Measurements from ENCODE around the gene VWA8. TPM values are rescaled to one million over a fixed set of nuclear protein-coding genes. Genes with fewer than 3 reads are reported as not detected.

The VWA8 gene
- total and polyA plus RNA-seq, 4 donors: 4.7 to 26.3 (median 11.9) TPM

GRCh38 chr13:41934120-41934519 is 26.8 kb downstream of the VWA8 start:
- DNase-seq (no peak), ATAC-seq (ENCODE audit: insufficient read depth, low FRiP score) (no peak)
- Histone ChIP-seq H3K4me1 (ENCODE audit: control insufficient read depth in 5 of 5, insufficient read depth in 5 of 5, low read length in 5 of 5) (peaks cover 0 to 3% (median 0%) of the 10 kb centered on the region in 5 donors), H3K27me3 (ENCODE audit: control insufficient read depth in 3 of 3, insufficient read depth in 3 of 3, low read length in 2 of 3) (no peaks in the 10 kb centered on the region), H3K4me3 (no peak overlapping the region), H3K9ac (ENCODE audit: insufficient read depth in 1 of 2, low read length in 2 of 2) (no peak overlapping the region), H3K27ac (ENCODE audit: low read depth in 1 of 2, low read length in 1 of 2) (no peak overlapping the region), H3K36me3 (ENCODE audit: control insufficient read depth in 4 of 4, insufficient read depth in 4 of 4, low read length in 4 of 4) (peaks cover 0 to 8% (median under 1%) of the 10 kb centered on the region in 4 donors), H3K9me3 (ENCODE audit: control insufficient read depth in 4 of 4, insufficient read depth in 3 of 4, low read length in 3 of 4) (no peaks in the 10 kb centered on the region)
- WGBS, 2 donors: 97 to 98% methylated on average over 1 of the region's 1 CpG
- no peak for TF ChIP-seq CTCF (IDR thresholded peaks at IDR 0.05; ENCODE audit: control extremely low read depth, extremely low read depth)

- WGBS, 2 donors: 98 to 100% methylated on average over 1 of the region's 1 CpG
- no peak for TF ChIP-seq CTCF (IDR thresholded peaks at IDR 0.05; ENCODE audit: control extremely low read depth, extremely low read depth)
Measured at GRCh38 chr13:41931337-41931736, 29.6 kb downstream of the VWA8 start.

GRCh38 chr13:41930154-41930553 is 30.8 kb downstream of the VWA8 start:
- no peak for TF ChIP-seq CTCF (IDR thresholded peaks at IDR 0.05; ENCODE audit: control extremely low read depth, extremely low read depth)
- Histone ChIP-seq H3K4me3 (no peak overlapping the region), H3K9ac (ENCODE audit: insufficient read depth in 1 of 2, low read length in 2 of 2) (no peak overlapping the region), H3K27ac (ENCODE audit: low read depth in 1 of 2, low read length in 1 of 2) (no peak overlapping the region), H3K4me1 (ENCODE audit: control insufficient read depth in 5 of 5, insufficient read depth in 5 of 5, low read length in 5 of 5) (peaks cover 0 to 2% (median 0%) of the 10 kb centered on the region in 5 donors), H3K9me3 (ENCODE audit: control insufficient read depth in 4 of 4, insufficient read depth in 3 of 4, low read length in 3 of 4) (peaks cover 0 to 11% (median 1%) of the 10 kb centered on the region in 4 donors), H3K27me3 (ENCODE audit: control insufficient read depth in 3 of 3, insufficient read depth in 3 of 3, low read length in 2 of 3) (no peaks in the 10 kb centered on the region), H3K36me3 (ENCODE audit: control insufficient read depth in 4 of 4, insufficient read depth in 4 of 4, low read length in 4 of 4) (peaks cover 0 to 22% (median 2%) of the 10 kb centered on the region in 4 donors)
- WGBS, 2 donors: 98 to 99% methylated on average over 5 of the region's 5 CpGs
- DNase-seq: no peak
- no peak for ATAC-seq (ENCODE audit: insufficient read depth, low FRiP score)

More at GRCh38 chr13:41931337-41931736, 29.6 kb downstream of the VWA8 start:
- H3K9ac ChIP-seq (ENCODE audit: insufficient read depth in 1 of 2, low read length in 2 of 2): no peak overlapping the region
- H3K4me1 ChIP-seq (ENCODE audit: control insufficient read depth in 5 of 5, insufficient read depth in 5 of 5, low read length in 5 of 5): peaks cover 0 to 2% (median 0%) of the 10 kb centered on the region in 5 donors
- no peak overlapping the region for H3K4me3 ChIP-seq
- no peak overlapping the region for H3K27ac ChIP-seq (ENCODE audit: low read depth in 1 of 2, low read length in 1 of 2)
- peaks cover 0 to 3% (median 0%) of the 10 kb centered on the region in 4 donors for H3K9me3 ChIP-seq (ENCODE audit: control insufficient read depth in 4 of 4, insufficient read depth in 3 of 4, low read length in 3 of 4)
- H3K27me3 ChIP-seq (ENCODE audit: control insufficient read depth in 3 of 3, insufficient read depth in 3 of 3, low read length in 2 of 3): no peaks in the 10 kb centered on the region
- peaks cover 0 to 13% (median under 1%) of the 10 kb centered on the region in 4 donors for H3K36me3 ChIP-seq (ENCODE audit: control insufficient read depth in 4 of 4, insufficient read depth in 4 of 4, low read length in 4 of 4)
- ATAC-seq (ENCODE audit: insufficient read depth, low FRiP score) (no peak), DNase-seq (no peak)

DNA sequence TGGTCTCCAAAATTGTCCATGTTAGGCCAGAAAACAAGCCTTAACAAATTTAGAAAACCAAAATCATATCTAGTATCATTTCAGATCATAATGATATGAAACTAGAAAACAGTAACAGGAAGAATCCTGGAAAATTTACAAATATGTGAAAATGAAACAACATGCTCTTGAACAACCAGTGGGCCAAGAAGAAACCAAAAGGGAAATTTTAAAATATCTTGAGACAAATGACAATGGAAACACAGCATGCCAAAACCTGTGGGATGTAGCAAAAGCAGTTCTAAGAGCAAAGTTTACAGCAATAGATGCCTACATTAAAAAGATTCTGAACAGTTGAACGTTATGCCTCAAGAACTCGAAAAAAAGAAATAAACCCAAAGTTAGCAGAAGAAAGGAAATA is 32.6 kb downstream of the VWA8 start:
- H3K4me1 ChIP-seq (ENCODE audit: control insufficient read depth in 5 of 5, insufficient read depth in 5 of 5, low read length in 5 of 5): peaks cover 0 to 2% (median 0%) of the 10 kb centered on the region in 5 donors
- H3K9ac ChIP-seq (ENCODE audit: insufficient read depth in 1 of 2, low read length in 2 of 2): no peak overlapping the region
- TF ChIP-seq CTCF (IDR thresholded peaks at IDR 0.05; ENCODE audit: control extremely low read depth, extremely low read depth): no peak
- ATAC-seq (ENCODE audit: insufficient read depth, low FRiP score) (no peak), DNase-seq (no peak)
- WGBS, 2 donors: 63 to 73% methylated on average over 2 of the region's 2 CpGs
- H3K27me3 ChIP-seq (ENCODE audit: control insufficient read depth in 3 of 3, insufficient read depth in 3 of 3, low read length in 2 of 3): no peaks in the 10 kb centered on the region
- peaks cover 0 to 18% (median 4%) of the 10 kb centered on the region in 4 donors for H3K9me3 ChIP-seq (ENCODE audit: control insufficient read depth in 4 of 4, insufficient read depth in 3 of 4, low read length in 3 of 4)
- peaks cover 0 to 14% (median 3%) of the 10 kb centered on the region in 4 donors for H3K36me3 ChIP-seq (ENCODE audit: control insufficient read depth in 4 of 4, insufficient read depth in 4 of 4, low read length in 4 of 4)
- no peak overlapping the region for H3K4me3 ChIP-seq
- H3K27ac ChIP-seq (ENCODE audit: low read depth in 1 of 2, low read length in 1 of 2): no peak overlapping the region

All from lung (tissue), 12 donors.